ENCODE data around the gene MED31. TPM values are rescaled to one million over a fixed set of nuclear protein-coding genes. Genes with fewer than 3 reads are reported as not detected.
A peak's percentile ranks its signal among the peaks of the same experiment; 100 is the strongest.

MED31 gene
- total and polyA plus RNA-seq, 12 donors, result 8.4 to 18.6 (median 14.6) TPM

DNA sequence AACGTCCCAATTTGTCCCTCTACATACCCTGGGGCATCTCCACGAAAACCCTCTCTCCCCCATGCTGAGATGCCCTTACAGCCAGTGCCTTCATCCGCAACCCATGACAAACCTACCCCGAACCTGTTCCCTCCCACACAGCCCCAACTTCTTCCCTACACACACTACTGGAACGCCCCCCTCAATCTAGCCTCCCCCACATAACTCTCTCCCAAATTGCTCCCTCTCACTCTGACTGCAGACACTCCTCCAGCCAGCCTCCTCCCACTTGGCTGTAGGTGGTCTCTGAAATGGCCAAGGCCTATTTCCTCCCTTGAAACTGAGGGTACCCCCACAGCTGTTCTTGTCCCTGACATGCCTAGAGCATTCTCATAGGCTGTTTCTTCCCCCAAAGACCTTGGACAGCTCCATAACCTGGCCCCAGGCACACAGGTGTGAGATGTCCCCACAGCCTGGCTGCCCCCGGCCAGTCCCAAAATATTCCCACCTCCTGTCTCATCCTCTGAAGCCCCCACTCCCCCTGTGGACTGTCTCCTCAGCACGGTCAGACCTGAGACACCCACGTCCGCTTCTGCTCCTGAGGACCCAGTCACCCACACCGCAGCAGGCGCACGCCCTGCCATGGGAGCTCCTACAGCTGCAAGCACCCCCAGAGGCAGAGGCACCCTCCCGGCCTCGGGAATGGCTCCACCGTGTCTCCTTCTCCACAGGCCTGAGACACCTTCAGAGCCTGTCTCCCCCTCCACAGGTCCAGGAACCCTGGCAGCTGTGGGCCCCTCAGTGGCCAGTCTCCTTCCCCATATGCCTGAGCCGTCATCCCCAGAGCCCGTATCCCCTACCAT, 14.6 kb downstream of the MED31 start:
- peaks cover 6 to 34% (median 22%) of the 10 kb centered on the region in 9 donors for H3K4me1 ChIP-seq
- peaks cover 0 to 35% (median 24%) of the 10 kb centered on the region in 9 donors for H3K36me3 ChIP-seq
- no peak overlapping the region for H3K4me3 ChIP-seq
- ATAC-seq (no peak), DNase-seq (no peak)
- 91 to 92% methylated on average over 17 of the region's 17 CpGs for WGBS, 2 donors
- no peaks in the 10 kb centered on the region for H3K27me3 ChIP-seq
- no peak overlapping the region for H3K27ac ChIP-seq
- H3K9me3 ChIP-seq, result no peaks in the 10 kb centered on the region
- intact Hi-C loops (cut with DNase I), result no loop called here
- TF ChIP-seq, protein P1, sequence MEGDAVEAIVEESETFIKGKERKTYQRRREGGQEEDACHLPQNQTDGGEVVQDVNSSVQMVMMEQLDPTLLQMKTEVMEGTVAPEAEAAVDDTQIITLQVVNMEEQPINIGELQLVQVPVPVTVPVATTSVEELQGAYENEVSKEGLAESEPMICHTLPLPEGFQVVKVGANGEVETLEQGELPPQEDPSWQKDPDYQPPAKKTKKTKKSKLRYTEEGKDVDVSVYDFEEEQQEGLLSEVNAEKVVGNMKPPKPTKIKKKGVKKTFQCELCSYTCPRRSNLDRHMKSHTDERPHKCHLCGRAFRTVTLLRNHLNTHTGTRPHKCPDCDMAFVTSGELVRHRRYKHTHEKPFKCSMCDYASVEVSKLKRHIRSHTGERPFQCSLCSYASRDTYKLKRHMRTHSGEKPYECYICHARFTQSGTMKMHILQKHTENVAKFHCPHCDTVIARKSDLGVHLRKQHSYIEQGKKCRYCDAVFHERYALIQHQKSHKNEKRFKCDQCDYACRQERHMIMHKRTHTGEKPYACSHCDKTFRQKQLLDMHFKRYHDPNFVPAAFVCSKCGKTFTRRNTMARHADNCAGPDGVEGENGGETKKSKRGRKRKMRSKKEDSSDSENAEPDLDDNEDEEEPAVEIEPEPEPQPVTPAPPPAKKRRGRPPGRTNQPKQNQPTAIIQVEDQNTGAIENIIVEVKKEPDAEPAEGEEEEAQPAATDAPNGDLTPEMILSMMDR (IDR thresholded peaks at IDR 0.05), result no peak

DNA sequence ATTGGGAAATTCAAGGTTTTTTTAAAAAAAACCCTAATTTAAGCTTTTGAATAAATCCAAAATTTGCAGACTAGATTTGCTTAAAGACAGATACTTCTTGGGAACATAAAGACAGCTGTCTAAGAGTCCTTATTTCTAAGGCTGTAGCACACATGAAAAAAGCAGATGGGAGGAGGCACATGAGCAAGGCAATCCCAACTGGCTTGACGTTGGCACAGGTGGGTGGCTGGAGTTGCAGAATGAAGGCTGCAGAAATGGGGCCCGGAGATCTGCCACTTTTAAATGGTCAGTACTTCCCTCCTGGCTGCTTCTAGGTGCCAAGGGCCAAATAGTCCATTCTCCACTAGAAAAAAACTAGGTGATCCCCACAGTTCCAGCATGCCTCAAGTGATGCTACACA, 15.3 kb downstream of the MED31 start:
- Histone ChIP-seq H3K4me3 (no peak overlapping the region), H3K27ac (no peak overlapping the region), H3K9me3 (no peaks in the 10 kb centered on the region), H3K36me3 (peaks cover 0 to 43% (median 24%) of the 10 kb centered on the region in 9 donors), H3K27me3 (no peaks in the 10 kb centered on the region), H3K4me1 (peaks cover 6 to 29% (median 17%) of the 10 kb centered on the region in 9 donors)
- DNase-seq (no peak), ATAC-seq (no peak)
- intact Hi-C loops (cut with DNase I), result no loop called here
- TF ChIP-seq, protein P1 (IDR thresholded peaks at IDR 0.05), result no peak
- WGBS, 2 donors, result 85% methylated on average over 2 of the region's 2 CpGs

DNA sequence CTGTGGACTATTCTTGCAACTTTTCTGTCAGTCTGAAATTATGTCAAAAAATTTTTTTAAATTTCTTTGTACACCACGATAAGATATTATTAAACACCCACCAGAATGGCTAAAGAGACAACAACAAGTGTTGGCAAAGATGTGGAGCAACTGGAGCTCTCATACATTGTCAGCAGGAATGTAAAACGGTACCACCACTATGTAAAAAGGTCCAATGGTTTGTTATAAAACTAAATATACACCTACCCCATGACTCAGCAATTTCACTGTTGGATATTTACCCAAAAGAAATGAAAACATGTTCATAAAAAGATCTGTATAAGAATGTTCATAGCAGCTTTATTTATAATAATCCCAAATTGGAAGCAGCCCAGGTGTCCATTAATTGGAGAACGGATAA, 18.1 kb downstream of the MED31 start:
- H3K4me1 ChIP-seq, result peaks cover 0 to 14% (median under 1%) of the 10 kb centered on the region in 9 donors
- TF ChIP-seq, protein P1 (IDR thresholded peaks at IDR 0.05), result no peak

DNA sequence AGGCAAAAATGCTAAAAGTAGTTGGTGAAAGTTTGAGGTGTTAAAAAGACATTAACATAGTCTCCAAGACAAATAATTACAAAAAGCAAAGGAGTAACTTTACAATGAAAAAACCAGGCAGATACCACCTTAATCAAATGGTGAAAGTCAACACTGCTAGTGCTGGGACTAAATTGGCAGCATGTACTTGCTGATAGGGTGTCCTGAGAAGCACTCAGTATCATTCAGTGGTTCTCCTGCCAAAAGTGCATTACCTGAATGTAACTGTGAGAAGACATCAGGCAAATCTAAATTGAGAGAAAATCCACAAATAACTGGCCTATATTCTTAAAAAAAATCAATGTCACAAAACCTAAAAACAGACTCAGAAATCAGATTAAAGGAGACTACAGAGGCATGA, 18.9 kb downstream of the MED31 start:
- H3K27ac ChIP-seq, result no peak overlapping the region
- H3K9me3 ChIP-seq, result no peaks in the 10 kb centered on the region
- ATAC-seq (peak in 3 of 8 donors; percentile 59 to 87 (median 63)), DNase-seq (no peak)
- H3K27me3 ChIP-seq, result no peaks in the 10 kb centered on the region
- peaks cover 0 to 78% (median 33%) of the 10 kb centered on the region in 9 donors for H3K36me3 ChIP-seq
- H3K4me3 ChIP-seq, result no peak overlapping the region
- peaks cover 0 to 12% (median 0%) of the 10 kb centered on the region in 9 donors for H3K4me1 ChIP-seq
- TF ChIP-seq, protein P1 (IDR thresholded peaks at IDR 0.05), result no peak
- intact Hi-C loops (cut with DNase I), result no loop called here

More for the DNA sequence above, 18.1 kb downstream of the MED31 start:
- no peak for DNase-seq
- H3K4me3 ChIP-seq, result no peak overlapping the region
- H3K27me3 ChIP-seq, result no peaks in the 10 kb centered on the region
- intact Hi-C loops (cut with DNase I), result no loop called here
- no peaks in the 10 kb centered on the region for H3K9me3 ChIP-seq
- no peak for ATAC-seq
- WGBS, 2 donors, result 94 to 97% methylated on average over 3 of the region's 3 CpGs
- peaks cover 0 to 71% (median 26%) of the 10 kb centered on the region in 9 donors for H3K36me3 ChIP-seq
- H3K27ac ChIP-seq, result no peak overlapping the region
